ENCODE results near the gene APOL1.

DNA sequence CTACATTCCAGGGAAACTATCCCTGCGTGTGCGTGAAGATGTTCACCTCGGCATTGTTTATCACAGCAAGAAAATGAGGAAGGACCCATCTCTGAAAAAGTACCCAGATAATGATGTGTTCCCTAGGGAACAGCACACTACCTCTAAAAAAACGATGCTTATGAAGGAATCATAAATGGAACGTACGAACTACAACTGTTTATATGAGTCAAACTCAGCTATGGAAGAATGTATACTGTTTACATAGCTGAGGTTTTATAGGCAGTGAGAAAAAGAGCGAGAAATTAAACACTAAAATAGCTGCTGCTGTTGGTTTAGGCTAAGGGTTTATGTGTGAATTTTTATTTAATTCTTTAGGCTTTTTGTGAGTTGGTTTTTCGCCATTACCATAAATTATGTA, 48.9 kb downstream of the APOL1 start:
- TF ChIP-seq CTCF (IDR thresholded peaks at IDR 0.05) (no peak), EZH2 (IDR thresholded peaks at IDR 0.05; ENCODE audit: borderline replicate concordance, insufficient read depth, low read depth, low read length, poor library complexity, severe bottlenecking) (no peak)

All from B cell (primary cell).